GM18507 (cell line): Measurements from ENCODE around the gene SIRT7.
"Not testable (repeated sequence)": the region's sequence is repeated elsewhere in the genome, so short reads cannot be mapped to it uniquely, and the experiment has no call there.

Experiments
- DNase-seq: peaks from one replicate; pipeline ENCODE4 v3.0.0; 2011; ENCODE audit warnings: low read depth; ENCODE audit not compliant: insufficient read length; ENCODE audit errors: extremely low spot score
- FAIRE-seq: peaks from 2 replicates; lab custom pipeline; 2011; peaks lifted over from hg19 to GRCh38; lab: Jason Lieb, UNC

The SIRT7 gene

DNA sequence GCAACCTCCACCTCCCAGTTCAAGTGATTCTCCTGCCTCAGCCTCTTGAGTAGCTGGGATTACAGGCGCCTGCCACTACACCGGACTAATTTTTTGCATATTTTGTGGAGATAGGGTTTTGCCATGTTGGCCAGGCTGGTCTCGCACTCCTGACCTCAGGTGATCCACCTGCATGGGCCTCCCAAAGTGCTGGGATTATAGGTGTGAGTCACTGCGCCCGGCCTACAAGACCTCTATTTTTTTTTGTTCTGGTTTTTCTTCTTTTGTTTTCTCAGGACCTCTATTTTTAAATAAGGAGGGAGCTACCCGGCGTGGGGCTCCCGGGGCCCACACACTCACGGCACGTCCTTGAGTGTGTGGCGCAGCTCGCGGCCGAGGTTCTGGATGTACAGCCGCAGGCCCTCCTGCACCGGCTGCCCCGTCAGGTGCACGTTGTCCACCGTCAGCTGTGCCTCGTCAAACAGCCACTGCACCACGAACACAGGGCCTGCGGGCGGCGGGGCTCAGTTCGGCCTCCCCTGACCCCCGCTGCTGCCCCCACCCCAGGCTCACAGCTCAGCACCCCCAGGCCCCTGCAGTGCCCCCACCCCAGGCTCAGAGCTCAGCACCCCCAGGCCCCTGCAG is 37.2 kb upstream of the SIRT7 start:
- DNase-seq (no peak), FAIRE-seq (no peak)

DNA sequence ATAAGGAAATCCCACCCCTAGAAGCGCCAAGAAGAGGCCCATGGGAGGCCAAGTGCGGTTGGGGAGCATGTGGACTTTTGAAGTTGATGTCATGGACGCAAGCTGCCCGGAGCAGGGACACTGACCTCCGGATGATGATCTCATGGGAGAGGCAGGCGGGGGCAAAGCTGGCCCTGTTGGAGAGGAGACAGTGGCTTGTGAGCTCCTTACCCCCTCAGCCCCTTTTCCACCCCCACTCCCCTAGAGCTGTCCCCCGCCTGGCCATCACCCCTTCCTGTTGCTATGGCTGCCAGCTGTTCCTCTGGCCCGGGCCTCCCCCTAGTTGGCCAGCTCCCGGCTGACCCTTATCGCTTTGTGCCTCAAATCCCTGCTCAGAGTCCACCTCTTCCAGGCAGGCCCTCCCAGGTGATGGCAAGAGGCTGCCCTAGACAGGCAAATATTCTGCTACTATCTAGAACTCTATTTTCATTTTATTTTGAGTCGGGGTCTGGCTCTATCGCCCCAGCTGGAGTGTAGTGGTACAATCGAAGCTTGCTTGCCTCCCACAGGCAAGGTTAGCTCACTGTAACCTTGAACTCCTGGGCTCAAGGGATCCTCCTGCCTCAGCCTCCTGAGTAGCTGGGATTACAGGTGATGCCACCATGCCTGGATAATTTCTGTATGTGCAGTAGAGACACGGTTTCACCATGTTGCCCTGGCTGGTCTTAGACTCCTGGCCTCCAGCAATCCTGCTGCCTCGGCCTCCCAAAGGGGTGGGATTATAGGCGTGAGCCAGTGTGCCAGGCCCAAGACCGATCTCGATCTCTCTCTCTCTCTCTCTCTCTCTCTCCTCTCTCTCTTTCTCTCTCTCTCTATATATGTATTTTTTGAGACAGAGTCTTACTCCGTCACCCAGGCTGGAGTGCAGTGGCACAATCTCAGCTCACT is 36.4 kb upstream of the SIRT7 start:
- DNase-seq (no peak), FAIRE-seq (no peak)

DNA sequence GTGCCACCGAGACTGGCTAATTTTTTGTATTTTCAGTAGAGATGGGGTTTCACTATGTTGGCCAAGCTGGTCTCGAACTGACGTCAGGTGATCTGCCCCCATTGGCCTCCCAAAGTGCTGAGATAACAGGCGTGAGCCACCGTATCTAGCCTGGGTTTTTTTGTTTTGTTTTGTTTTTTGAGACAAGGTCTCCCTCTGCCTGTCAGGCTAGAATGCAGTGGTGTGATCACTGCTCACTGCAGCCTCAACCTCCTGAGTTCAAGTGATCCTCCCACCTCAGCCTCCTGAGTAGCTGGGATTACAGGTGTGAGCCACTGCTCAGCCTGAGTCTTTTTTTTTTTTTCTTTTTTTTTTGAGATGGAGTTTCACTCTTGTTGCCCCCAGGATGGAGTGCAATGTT is 35.5 kb upstream of the SIRT7 start:
- DNase-seq, FAIRE-seq: not testable (repeated sequence)

DNA sequence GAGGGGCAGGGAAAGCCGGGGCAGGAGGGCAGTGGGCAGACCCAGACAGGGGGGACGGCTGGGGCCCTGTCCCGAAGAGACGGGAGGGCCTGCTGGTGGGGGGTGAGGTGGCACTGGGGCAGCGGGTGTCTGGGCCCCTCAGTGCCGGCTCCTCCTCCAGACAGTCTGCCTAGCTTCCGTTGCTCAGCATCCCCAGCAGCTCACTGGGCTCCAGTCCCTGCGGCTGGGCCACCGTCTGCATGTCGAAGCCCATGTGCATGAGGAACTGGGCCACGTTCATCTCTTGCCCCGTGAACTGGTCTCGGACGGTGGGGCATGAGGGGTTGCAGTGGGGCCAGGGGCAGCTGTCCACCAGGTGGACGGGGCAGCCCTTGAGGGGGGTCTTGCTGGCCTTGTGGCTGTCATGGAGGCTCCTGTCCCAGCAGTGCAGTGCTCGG is 34.8 kb upstream of the SIRT7 start:
- FAIRE-seq (no peak), DNase-seq (no peak)

DNA sequence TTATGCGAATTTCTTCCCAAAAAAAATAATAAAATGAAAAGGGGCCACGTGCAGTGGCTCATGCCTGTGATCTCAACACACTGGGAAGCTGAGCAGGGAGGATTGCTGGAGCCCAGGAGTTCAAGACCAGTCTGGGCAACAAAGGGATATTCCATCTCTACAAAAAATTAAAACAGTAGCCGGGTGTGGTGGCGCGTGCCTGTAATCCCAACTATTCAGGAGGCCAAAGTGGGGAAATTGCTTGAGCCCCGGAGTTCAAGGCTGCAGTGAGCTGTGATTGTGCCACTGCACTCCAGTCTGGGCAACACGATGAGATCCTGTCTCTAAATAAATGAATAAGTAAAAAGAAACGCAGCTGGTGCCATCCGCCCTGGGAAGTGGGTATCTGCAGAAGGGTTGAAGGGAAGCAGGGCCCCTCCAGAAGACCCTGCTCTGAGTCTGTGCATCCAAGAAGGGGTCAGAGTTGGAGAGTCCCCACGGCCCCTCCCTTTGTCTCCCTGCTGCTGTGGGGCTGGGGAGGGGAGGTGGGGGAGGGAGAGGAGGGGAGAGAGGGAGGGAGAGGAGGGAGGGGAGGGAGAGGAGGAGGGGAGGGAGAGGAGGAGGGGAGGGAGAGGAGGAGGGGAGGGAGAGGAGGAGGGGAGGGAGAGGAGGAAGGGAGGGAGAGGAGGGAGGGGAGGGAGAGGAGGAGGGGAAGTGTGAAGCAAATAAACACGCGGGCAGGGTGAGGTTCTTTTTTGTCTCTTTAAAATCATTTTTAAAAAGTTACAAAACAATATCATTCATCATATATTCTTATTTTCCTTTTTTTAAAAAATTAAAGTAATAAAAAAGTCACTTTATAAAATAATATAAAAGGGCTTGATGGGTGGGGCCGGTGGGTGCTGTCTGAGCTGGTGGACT is 34.1 kb upstream of the SIRT7 start:
- no peak for DNase-seq
- FAIRE-seq = no peak

DNA sequence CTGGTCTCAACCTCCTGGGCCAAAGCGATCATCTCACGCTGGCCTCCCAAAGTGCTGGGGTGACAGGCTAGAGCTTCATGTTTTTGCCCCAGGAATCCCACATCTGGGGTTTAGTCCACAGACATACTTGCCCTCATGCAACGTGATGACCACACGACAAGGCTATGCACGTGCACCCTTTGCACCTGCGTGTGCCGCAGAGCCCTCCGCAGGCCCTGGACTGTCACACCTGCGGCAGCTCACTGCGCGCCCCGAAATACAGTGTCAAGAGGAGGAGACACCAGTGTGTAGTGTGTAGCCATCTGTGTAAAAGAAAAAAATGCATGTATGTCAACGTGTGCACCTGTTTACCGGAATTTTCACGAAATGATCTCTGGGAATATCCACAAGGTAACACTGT is 32.5 kb upstream of the SIRT7 start:
- no peak for DNase-seq

DNA sequence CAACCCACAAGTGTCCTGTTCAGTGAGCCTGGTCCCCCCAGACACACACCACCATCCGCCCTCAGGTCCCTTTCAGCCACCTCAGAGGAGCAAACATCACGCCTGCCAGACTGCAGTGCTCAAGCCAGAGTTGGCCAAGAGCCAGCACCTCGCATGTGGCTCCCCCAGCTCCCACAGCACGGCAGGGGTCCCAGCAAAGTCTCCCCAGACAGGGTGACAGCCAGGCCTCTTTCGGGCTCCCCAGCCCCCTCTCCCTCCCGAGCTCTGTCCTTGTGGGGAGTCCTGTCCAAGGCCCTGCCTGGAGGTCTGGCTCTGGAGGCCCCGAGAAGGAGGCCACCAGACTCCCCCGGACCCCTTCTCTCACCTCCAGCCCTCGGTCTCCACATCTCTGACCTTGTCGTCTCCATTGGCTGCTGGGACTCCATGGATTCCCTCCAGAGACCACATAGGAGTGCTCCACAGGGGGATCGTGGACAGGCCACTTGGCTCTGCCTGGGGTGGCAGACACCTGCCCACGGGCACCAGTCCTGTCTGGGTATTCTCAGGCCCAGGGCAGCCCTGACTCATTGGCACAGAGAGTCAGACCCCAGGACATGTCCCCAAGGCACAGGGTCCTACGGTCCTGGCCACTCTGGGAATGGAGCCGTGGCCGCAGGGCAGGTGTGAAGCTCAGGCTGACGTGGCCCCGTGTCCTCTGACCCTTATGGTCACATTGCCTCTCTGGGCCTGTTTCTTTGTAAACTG is 30.8 kb upstream of the SIRT7 start:
- no peak for FAIRE-seq

More for the DNA sequence above, 32.5 kb upstream of the SIRT7 start:
- no peak for FAIRE-seq

DNA sequence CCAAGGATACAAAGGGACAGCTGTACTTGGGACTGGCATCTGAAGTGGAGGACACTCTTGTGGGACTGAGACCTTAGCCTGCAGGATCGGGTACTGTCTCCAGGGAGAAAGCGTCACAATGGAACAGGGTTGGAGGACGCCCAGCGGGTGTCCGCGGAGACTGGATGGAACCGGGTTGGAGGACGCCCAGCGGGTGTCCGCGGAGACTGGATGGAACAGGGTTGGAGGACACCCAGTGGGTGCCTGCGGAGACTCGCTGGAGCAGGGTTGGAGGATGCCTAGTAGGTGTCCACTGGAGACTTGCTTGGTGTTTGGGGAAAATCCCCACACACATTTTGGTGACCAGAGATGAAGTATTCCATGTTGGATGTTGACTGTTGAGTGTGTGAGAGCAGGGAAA is 29.2 kb upstream of the SIRT7 start, which contains the start of gene MYADML2:
TSS of gene MYADML2 (minus strand) at position 45 of the 400 bp plus-strand sequence. CDS start 5,492 bp downstream, outside the sequence.
- FAIRE-seq (no peak), DNase-seq (no peak)

More for the DNA sequence above, 30.8 kb upstream of the SIRT7 start:
- no peak for DNase-seq

DNA sequence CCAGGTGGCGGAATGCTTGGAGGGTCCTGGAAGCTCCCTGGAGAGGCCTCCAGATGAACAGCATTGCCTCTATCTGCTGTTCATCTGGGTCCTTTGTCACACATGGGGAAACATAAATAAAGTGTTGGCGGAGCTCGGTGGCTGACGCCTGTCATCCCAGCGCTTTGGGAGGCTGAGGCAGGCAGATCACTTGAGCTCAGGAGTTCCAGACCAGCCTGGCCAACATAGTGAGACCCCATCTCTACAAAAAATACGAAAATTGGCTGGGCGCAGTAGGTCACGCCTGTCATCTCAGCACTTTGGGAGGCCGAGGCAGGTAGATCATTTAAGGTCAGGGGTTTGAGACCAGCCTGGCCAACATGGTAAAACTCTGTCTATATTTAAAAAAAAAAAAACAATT is 26.9 kb upstream of the SIRT7 start:
- no peak for DNase-seq
- no peak for FAIRE-seq

DNA sequence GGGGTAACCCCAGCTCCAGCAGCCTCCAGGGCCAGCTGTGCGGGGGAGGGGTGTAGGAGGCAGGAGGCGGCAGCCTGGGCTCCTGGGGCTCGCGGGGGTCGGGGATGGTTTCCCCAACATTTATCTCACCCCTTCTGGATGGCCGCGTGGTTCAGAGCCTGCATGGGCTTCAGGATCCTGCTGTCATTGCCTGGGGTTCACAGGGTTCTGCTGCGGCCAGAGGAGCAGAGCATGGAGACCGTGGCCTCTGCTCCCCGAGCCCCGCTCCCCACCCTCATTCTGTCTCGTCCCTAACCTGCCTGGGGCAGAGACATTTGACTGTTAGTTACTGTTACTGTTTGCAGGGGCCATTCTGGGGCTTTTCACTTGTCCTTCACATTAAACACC is 24.2 kb upstream of the SIRT7 start:
- no peak for FAIRE-seq
- no peak for DNase-seq

DNA sequence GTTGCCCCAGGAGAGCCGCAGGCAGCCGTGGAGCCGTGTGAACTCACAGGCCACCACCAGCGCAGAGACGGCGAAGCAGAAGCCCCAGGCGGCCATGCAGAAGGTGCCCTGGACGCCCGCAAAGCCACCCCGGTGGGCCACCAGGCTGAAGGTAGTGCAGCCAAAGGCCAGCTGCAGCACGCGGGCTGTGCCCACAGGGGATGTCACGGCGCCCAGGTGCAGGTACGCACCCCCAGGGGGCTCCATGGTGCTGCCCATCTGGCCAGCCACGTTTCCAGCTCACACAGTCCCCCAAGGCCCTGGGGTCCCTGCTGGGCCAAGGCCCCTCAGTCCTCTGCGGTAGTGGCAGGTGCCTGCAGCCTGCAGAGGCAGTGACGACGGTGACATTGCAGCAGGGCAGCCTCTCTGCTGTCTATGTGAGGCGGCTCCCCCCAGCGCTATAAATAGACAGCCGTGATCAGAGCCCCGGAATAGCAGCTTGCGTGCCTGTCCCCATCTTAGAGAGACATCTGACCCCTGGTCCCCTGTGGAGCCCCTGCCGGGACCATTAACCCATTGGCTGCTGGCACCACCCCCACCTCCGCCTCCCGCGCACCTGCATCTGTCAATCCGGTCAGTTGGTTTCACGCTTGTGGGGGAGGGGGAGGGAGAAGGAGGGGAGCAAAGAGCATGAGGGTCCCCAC is 23.6 kb upstream of the SIRT7 start:
- FAIRE-seq = no peak
- DNase-seq = no peak

DNA sequence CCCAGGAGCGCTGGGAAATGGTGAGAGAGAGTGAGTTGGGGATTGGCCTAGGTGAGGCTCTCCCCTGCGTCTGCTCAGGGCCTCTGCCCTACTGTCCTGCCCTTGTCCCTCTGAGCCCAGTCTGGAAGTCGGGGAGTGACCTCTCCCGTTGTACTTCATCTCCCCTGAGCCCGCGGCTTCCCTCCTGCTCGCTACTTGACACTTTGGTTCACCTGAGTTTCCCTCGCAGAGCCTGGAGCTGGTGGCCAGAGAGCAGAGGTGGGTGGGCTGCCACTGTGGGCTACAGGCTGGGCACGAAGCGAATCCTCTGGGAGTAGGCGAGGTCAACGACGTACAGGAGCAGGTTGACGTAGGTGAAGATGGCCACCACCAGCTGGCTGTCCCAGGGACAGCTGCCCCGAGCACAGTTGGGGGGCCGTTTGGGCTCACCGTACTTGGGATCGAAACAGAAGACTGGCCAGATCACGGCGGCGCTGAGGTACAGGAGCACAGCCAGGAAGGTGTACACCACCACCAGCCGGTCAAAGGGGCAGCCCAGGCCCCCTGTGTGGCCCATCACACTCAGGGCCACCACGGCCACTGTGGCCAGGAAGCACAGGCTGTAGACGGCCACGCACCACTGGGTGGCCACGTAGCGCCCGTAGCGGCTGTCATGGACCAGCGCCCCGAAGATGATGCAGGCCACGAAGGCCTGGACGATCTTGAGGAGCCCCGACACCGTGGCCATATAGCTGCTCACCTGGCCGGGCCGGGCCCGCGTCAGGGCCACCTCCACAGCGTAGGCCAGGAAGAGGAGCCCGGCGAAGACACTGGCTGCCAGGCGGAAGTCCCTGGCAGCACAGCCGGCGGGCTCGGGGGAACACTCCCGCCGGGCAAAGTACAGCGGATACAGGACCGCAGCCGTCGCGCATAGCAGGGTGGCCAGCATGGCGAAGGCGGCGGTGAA is 22.8 kb upstream of the SIRT7 start:
- no peak for DNase-seq
- FAIRE-seq = no peak

DNA sequence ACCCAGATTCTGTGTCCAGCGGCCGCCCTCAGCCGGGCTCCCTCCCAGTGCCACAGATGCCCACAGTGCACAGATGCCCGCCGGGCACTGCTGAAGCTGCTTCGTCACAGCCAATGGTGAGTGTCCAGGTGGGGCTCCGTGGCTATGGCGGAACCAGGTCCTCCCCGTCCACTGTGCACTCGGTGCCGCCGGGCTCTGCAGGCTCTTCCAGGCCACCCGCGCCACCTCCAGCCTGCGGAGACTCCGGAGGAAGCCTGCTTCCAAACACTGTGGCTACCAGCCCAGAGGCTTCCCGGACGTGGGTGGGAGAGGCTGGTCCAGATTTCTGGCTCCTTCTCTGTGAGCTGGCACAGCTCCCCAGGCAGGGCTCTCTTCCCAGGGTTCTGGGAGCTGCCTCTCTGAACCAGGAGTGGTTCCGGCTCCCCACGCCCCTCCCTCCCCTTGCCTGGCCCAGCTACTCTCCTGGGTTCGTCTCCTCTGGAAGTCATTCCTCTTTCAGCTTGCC is 22.0 kb upstream of the SIRT7 start:
- FAIRE-seq = no peak
- no peak for DNase-seq

DNA sequence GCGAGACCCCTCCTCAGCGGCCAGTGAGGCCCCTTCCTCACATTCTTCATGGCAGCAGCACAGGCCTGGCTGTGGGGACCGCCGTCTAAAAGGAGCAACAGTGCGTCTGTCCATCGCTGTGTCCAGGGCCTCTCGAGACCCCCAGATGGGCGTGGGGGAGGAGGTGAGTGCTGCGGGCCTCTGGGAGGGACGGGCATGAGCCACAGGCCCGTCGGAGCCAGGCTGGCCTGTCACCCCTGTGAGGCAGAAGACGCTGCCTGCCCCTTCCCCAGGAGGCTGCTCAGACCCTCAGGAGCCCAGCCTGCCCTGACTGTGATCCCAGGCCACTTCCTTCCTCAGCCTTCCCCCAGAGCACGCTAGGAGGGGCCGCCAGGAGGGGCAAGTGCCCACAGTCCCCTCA is 21.2 kb upstream of the SIRT7 start:
- no peak for DNase-seq
- no peak for FAIRE-seq

DNA sequence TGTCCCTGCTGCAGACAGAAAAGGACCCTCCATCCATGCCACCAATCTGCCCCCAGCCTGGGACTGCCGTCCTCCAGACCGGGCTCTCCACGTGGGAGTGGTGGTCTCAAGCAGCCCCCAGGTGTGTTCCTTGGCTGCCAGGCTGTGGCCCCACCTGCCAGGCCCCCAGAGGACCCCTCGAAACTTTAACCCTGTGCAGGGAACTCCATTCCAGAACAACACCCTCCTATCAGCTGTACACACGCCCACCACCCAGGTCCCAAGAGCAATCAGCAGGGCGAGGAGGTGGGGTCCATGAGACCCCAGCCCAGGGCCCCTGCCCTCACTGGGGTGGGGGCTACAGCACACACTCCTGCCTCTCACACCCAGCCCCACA is 17.7 kb upstream of the SIRT7 start:
- FAIRE-seq = no peak
- DNase-seq = no peak

DNA sequence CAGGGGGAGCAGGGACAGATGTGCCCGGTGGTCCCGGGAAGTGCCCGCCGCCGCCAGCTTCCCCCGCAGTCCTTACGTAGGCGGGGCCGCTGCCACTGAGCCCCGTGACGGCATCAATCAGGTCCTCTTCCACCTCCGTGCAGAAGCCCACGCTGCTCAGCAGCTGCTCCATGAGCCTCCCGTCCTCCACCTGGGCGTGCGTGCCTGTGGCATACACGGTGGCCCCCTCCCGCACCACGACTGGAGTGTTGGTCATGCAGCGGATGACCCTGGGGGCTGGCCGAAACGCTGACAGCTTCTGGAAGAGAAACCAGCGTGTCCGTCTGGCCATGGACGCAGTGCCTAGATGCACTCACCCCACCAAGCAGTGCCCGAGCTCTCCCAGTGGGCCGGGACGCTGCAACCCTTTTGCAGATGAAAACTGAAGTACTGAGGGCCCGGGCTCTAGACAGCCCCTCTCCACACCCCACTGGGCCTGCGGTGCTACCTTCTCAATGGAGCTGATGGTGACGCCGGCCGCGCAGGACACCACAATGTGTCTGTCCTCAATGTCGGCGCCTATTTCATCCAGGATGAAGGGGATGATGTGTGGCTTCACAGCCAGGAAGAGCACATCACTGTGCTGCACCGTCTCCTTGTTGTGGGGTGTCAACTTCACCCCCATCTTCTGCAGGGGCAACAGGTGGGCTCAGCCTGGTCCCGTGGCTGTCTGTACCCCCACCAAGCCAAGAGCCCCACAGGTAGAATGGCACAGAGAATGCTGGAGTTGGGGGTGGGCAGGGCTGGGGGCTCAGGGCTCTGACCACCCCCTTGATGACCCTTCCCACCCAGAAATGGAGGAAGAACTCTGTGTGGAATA is 17.1 kb upstream of the SIRT7 start:
- FAIRE-seq (no peak), DNase-seq (no peak)
